Body of pancreas (tissue), 4 donors: ENCODE results near the gene CSNK1G1. TPM values are rescaled to one million over a fixed set of nuclear protein-coding genes. Genes with fewer than 3 reads are reported as not detected.

ENCODE experiments used
- ATAC-seq: fragments of 150-250 bp; one replicate; pipeline ENCODE4 v1.9.1; 2016
- DNase-seq, 4 donors: peaks; one replicate each; pipeline ENCODE4 v3.0.0-alpha.2; 2019
- H3K27ac ChIP-seq, 4 donors: fragments of 200-600 bp; sonication (generic); 1 replicate in 3 of 4; 2 replicates in 1 of 4; pipeline versions ENCODE4 v1.5.1 to v1.6.1; 2016 to 2019; ENCODE audit warnings: mild to moderate bottlenecking in 1 of 4, mixed read lengths in 1 of 4, moderate library complexity in 1 of 4
- H3K27me3 ChIP-seq, 2 donors: fragments of 200-600 bp; sonication (generic); one replicate each; pipeline ENCODE4 v1.6.0; 2016; ENCODE audit warnings: mild to moderate bottlenecking in 1 of 2
- H3K36me3 ChIP-seq, 2 donors: fragments of 200-600 bp; sonication (generic); replicated peaks in 1 of 2; 2 replicates each; pipeline ENCODE4 v1.5.1; 2016; ENCODE audit warnings: low read depth in 2 of 2; ENCODE audit not compliant: insufficient read depth in 1 of 2
- H3K4me1 ChIP-seq: fragments of 200-600 bp; sonication (generic); one replicate; pipeline ENCODE4 v1.6.0; 2016
- H3K4me3 ChIP-seq, 2 donors: fragments of 200-600 bp; sonication (generic); 1 replicate in 1 of 2; 2 replicates in 1 of 2; pipeline ENCODE4 v1.5.1; 2016 to 2019
- H3K9me3 ChIP-seq, 3 donors: fragments of 200-600 bp; sonication (generic); 1 replicate in 2 of 3; 2 replicates in 1 of 3; pipeline ENCODE4 v1.5.1; 2016
- CTCF ChIP-seq, 7 experiments: fragments of 450-650 bp in 4 of 7; fragments of 200-600 bp in 3 of 7; sonication (generic) in 3 of 7; IDR thresholded peaks; one replicate each; pipeline ENCODE4 v1.5.1; 2016 to 2019; ENCODE audit warnings: antibody characterized with exemption in 7 of 7
- POLR2A ChIP-seq, 3 donors: fragments of 450-650 bp; IDR thresholded peaks; one replicate each; pipeline ENCODE4 v1.6.1; 2016; ENCODE audit warnings: antibody characterized with exemption in 3 of 3, mild to moderate bottlenecking in 2 of 3
- WGBS, 2 donors: methylation state at CpG; one replicate each; pipeline ENCODE4 v1.1.5; 2017; 5-methylcytosine and 5-hydroxymethylcytosine counted together
- intact Hi-C: fragments of 100-400 bp; cut with DNase I; formaldehyde crosslinking; loops from one replicate; pipeline ENCODE4 v1.15.1; 2023
- total RNA-seq, 2 donors: library from RNA; depleted of rRNA; stranded (reverse); fragments of >200 nt; gene quantifications; one replicate each; pipeline ENCODE4 v1.1.0, GENCODE V29; 2016

Gene CSNK1G1
- total RNA-seq, 2 donors from 2014 or later, result 6.7 to 13.8 TPM

GRCh38 chr15:64209680-64210334 lies 146.2 kb downstream of the CSNK1G1 start:
- WGBS, 2 donors, result 35 to 42% methylated on average over 3 of the region's 3 CpGs
- no peaks in the 10 kb centered on the region for H3K4me1 ChIP-seq
- peaks cover 0 to 6% of the 10 kb centered on the region in 2 donors for H3K36me3 ChIP-seq
- no peak overlapping the region for H3K27ac ChIP-seq
- no peak overlapping the region for H3K4me3 ChIP-seq
- ATAC-seq (no peak), DNase-seq (no peak)
- no peaks in the 10 kb centered on the region for H3K27me3 ChIP-seq
- intact Hi-C loops, result no loop called here
- no peaks in the 10 kb centered on the region for H3K9me3 ChIP-seq
- no peak for TF ChIP-seq POLR2A (IDR thresholded peaks at IDR 0.05)
- peak; percentile 23 to 65 (median 55) for TF ChIP-seq CTCF (IDR thresholded peaks at IDR 0.05)

DNA sequence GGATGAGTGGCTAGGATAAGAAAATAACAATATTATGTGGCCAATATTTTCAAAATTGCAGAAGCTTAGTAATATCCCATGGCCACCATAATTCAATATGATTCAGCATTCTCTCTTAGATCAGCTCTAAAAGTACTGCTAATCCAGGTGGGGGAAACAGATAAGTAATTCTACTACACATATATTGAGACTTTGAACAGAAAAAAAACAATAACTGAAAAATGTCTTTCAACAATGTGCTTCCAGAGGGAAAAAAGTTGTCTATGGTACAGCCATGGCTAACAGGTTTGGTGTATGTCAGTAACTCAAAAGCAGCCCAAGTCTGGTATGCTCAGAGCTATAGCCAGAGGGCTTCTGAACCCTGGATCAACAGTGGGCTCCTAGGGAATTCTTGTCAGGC lies 150.8 kb downstream of the CSNK1G1 start:
- intact Hi-C loops, result no loop called here
- H3K36me3 ChIP-seq, result peaks cover 0 to 7% of the 10 kb centered on the region in 2 donors
- no peaks in the 10 kb centered on the region for H3K27me3 ChIP-seq
- ATAC-seq, result no peak
- H3K27ac ChIP-seq, result no peak overlapping the region
- DNase-seq, result no peak
- H3K4me3 ChIP-seq, result no peak overlapping the region
- TF ChIP-seq CTCF (IDR thresholded peaks at IDR 0.05), result no peak
- no peak for TF ChIP-seq POLR2A (IDR thresholded peaks at IDR 0.05)
- no peaks in the 10 kb centered on the region for H3K4me1 ChIP-seq
- H3K9me3 ChIP-seq, result no peaks in the 10 kb centered on the region

- ATAC-seq (no peak), DNase-seq (no peak)
- no peaks in the 10 kb centered on the region for H3K36me3 ChIP-seq
- H3K27ac ChIP-seq, result no peak overlapping the region
- H3K9me3 ChIP-seq, result no peaks in the 10 kb centered on the region
- no peaks in the 10 kb centered on the region for H3K4me1 ChIP-seq
- H3K4me3 ChIP-seq, result no peak overlapping the region
- intact Hi-C loops, result no loop called here
- TF ChIP-seq POLR2A (IDR thresholded peaks at IDR 0.05), result no peak
- TF ChIP-seq CTCF (IDR thresholded peaks at IDR 0.05), result no peak
- H3K27me3 ChIP-seq, result no peaks in the 10 kb centered on the region
- 82 to 96% methylated on average over 1 of the region's 1 CpG for WGBS, 2 donors
Measured at GRCh38 chr15:64197425-64197824, 158.5 kb downstream of the CSNK1G1 start.

GRCh38 chr15:64193971-64194370 lies 162.0 kb downstream of the CSNK1G1 start:
- no peak overlapping the region for H3K4me3 ChIP-seq
- intact Hi-C loops, result no loop called here
- H3K27me3 ChIP-seq, result no peaks in the 10 kb centered on the region
- no peak for DNase-seq
- ATAC-seq, result no peak
- no peaks in the 10 kb centered on the region for H3K9me3 ChIP-seq
- 87 to 90% methylated on average over 6 of the region's 6 CpGs for WGBS, 2 donors
- TF ChIP-seq POLR2A (IDR thresholded peaks at IDR 0.05) (no peak), CTCF (IDR thresholded peaks at IDR 0.05) (no peak)
- no peak overlapping the region for H3K27ac ChIP-seq
- H3K36me3 ChIP-seq, result no peaks in the 10 kb centered on the region
- H3K4me1 ChIP-seq, result no peaks in the 10 kb centered on the region
